Activated effector memory CD4-positive, alpha-beta T cell treated with Interleukin-2 at 50 U/mL for 16 hours (primary cell): ENCODE measurements around the gene ARL3.

Source experiments
- DNase-seq: peaks from one replicate; pipeline ENCODE4 v3.0.0-alpha.2; 2020

The ARL3 gene

DNA sequence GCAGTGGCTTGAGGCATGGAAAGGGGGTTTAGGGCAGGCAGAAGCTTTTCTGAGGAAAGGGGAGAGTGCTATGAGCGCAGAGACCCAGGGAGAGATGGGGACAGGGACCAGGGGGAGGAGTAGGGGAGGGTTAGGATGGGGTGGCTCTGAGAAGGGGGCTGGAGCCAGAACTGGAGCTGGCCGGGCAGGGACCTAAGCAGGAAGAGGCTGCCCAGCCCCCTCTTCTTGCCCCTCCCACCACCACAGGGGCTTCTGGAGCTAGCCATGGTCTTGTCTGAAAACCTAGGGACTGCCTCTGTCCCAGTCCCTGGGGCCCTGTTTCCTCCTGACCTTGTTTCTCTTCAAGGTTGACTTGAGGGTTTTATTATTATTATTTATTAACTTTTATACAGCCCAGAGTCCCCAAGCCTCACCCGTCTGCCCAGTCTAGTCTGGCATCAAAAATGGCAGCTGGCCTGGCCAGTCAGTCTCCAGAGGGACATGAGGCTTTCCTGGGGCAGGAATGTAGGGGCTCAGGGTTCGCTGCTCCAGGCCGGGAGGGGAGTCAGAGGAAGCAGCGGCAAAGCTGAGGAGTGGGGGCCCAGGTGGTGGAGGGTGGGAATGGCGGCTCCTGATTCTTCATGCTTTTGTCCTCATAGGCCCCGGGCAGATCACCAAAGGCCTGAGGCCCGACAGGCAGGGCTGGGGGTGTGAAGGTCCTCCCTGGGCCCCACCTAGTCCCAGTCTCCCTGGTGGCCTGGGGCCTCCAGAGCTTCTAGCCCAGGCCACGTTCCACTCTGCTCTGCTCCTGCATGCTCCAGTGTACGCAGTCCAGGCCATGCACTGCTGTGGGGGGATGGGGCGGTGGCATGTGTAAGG, 64.2 kb downstream of the ARL3 start:
- no peak for DNase-seq

DNA sequence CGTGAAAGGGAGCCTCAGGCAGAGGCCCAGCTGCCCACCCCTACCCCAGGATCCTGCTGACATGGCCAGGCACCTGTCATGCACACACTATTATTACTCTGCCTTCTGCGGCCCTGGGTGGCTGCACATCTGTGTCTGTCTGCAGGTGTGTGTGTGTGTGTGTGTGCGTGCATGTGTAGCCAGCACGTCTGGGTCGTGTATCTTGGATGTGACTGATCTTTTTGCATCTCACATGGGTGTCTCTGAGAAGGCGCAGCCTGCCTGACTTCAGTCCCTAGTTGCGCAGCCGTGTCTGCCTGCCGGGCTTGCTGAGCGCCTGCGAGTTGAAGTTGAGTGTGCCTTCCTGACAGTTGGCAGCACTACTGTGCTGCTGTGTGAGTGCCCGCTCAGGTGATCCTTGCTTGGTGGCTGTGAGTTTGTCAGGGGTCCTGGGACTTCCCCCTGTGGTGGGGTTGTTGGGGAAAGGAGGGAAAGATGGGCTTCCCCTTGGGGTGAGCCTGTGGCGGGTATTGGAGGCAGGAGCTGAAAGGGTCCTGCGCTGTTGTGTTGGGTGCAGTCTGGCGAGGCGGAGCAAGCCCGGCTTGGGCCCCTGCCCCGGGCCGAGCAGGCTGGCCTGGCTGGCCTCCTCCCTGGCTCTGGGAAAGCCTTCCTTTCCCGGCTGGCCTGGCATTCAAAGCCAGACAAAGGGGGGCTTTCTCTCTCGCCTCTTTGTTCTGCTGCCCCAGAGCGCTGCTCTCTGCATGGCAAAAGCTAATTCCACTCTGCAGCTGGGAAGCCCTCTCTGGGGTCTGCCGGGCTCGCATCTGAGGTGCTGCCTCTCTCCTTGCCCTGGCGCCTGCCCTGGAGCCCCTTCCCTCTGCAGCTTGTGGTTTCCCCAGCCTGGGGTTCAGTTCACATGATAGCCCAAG, 65.1 kb downstream of the ARL3 start:
- no peak for DNase-seq

DNA sequence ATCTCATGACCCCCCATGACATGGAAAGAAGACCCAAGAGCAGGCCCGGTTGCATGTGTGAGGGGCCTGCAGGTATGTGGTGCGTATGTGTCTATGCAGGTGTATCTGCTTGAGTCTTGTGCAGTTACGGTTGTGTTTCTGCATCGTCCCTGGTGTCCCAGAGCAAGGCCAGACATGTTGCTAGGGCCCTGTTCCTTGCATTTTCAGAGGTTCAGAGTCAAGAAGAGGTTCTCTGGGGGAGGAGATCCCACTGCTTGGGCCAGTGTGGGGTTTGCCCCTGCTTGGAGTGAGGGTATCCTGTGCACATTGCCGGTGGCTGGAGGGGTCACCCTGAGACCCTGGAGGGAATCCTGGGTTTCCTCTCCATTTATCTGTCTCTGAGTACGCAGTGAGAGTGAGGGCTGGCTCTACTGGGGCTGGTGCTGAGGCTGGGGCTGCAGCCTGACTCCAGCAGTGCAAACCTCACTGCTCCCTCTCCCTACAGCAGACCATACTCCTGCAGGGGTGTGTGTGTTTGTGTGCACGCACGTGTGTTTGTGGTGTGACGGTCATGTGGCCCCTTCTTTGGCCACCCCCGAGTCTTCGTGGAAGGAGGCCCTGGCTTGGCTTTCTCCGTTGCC, 65.8 kb downstream of the ARL3 start:
- DNase-seq, result no peak

DNA sequence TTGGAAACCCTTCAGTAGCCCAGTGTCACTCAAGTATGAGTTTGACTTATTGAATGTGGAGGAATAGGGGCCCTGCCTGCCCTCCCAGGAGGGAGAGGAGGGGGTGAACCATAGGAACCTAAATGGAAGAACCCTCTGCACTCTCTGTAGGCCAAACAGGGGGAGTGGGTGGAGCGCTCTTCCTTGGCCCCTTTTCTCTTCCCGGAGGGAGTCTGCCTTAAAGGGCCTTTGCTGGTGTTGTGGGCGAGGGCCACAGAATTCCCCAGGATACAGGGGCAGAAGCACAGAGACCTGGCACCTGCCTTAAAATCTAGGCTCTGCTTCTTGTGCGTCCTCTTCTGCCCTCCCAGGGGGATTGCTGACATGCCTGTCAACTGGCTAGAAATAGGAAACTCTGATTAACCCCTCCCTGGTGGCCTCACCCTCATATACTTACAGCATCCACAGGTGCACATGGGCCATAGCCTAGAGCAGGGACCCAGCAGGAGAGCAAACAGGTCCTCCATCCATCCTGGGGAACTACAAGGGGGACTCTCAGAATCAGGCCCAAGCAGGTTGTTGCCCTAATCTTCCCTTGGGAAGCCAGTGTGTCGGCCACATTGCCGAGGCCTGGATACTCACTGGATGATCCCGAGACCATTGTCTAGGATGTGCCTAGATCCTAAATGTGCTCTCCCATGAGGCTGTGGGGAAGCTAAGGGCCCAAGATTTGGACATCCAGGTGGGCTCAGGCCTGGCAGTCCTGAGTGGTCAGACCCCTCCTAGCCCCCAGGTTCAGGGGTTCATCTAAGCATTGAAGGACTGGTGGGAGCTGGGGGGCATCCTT, 66.5 kb downstream of the ARL3 start:
- no peak for DNase-seq

DNA sequence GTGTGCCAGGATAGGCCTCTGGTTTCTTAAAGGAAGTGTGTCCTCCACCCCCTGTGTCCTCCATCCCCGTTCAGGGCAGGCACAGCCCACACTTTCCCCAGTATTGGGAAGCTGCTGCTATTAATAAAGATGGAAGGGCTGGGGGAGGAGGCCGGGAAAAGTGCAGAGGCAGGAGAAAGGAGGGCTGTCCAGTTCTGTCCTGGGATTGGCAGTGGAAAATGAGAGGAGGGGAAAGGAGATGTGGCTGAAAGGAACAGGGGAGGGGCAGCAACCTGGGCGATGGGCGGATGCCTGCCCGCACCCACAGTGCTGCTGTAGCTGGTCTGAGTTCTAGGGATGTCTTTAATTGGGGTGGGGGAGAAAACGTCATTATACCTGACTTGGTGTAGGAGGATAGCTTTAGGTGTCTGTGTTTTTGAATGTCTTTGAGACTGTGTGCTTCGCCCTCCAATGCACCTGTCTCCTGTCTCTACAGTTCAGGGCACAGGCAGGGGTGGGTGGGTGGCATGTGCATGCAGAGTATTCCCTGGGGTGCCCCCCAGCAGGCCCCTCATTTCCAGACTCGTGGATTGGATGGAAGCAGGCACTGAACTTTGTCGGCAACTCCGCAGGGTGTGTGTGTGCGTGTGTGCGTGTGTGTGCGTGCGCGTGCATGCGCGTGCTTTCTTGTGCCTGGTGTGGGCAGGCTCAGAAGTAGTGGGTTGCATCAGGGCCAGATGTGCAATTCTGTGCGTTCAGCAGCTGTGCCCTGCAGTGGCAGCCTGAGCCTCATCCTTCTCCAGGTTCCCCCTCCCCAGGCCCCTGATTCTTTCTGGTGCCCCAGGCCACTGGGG, 67.4 kb downstream of the ARL3 start:
- DNase-seq, result peak; percentile 47

DNA sequence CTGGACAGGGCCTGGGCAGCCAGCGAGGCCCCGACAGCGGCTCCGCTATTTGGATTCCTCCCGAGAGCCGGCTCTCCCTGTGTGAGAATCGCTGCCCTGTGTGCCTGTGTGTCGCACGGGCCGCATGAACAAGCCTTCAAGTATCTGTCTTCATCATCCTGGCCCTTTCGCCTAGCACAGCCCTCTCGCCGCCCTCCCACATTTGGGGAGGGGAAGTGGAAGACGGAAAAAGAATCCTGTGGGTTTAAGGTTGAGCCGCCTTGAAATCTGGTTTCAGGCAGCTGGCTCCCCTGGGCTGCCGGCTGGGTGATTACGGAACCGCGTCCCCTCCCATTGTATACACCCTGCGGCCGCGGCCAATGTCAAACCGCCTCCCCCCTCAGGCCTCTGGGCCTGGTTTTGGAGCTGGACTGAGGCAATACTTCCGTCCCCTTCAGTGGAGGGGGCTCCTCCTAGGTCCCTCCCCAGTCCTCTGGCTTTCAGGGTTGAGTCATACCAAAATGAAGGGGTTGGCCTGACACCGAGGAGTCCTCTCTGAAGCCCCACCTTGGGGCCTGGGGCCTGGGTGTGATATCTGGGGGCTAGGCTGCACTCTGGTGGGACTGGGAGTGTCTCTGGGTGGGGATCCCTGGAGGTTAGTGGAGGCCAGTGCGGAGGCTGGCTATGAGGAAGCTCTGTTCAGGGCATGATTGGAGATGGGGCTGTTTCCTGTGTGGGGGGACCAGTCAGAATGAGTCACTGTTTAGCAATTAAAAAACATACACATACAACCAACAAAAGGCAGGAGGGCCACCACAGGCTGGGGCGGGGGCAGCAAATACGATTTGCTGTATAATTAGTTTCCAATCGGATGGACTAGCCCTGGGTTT, 68.2 kb downstream of the ARL3 start:
- peak; percentile 68 for DNase-seq

DNA sequence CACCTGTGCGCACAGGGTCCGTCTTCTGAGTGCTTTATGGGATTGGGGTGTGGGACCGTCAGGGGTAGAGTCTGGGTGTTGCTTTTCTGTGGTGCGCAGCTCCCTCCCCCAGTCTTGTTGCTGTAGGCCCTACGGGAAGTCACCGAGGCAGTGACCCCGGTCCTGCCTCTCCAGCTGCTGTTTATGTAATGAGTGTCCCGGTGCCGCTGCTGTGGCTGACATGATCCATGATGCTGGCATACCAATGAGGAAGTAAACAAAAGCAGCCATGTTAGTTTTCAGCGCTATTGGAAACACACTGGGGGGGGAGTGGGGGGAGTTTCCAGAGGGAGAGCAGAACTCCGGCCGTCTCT, 68.8 kb downstream of the ARL3 start:
- DNase-seq, result peak; percentile 41

DNA sequence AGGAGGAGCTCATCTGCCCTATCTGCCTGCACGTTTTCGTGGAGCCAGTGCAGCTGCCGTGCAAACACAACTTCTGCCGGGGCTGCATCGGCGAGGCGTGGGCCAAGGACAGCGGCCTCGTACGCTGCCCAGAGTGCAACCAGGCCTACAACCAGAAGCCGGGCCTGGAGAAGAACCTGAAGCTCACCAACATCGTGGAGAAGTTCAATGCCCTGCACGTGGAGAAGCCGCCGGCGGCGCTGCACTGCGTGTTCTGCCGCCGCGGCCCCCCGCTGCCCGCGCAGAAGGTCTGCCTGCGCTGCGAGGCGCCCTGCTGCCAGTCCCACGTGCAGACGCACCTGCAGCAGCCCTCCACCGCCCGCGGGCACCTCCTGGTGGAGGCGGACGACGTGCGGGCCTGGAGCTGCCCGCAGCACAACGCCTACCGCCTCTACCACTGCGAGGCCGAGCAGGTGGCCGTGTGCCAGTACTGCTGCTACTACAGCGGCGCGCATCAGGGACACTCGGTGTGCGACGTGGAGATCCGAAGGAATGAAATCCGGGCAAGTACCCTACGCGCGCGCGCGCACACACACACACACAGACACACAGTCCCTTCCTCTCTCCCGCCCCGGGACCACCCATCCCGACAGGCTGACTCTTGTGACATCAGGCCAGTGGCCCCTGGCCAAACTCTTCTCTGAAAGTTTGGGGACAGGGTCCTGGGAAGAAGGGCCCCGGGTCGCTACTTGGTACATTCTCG, 69.4 kb downstream of the ARL3 start:
- DNase-seq, result peak; percentile 76

DNA sequence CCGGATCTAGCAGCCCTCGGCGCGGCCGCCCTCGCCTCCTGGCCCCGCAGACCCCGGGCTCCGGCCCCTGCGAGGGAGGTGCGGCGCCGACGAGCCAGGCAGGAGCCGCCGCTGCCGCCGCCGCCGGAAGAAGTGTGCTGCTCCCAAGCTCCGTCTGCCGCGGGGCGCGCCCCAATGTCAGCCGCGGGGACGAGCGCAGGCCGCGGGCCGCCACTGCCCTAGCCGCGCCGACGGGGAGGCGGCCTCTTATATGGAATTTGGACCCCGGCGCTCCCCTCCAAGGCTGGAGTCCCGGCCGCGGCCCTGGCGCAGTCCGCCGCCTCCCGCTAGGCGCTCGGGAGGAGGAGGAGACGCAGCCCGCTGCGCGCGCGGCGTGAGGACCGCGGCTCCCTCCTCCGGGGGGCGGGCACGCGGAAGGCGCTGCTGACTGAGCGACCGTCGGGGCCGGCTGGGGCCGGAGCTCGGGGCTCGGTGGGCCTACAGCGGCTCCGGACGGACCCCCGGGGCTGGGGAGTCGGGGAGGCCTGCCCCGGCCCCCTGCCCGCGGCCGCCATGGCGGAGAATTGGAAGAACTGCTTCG, 70.0 kb downstream of the ARL3 start, which contains the start of gene TRIM8:
TSS of gene TRIM8 (plus strand) at position 414 of the 580 bp plus-strand sequence. CDS start at position 553, 139 bp downstream.
- DNase-seq, result peak; percentile 54

DNA sequence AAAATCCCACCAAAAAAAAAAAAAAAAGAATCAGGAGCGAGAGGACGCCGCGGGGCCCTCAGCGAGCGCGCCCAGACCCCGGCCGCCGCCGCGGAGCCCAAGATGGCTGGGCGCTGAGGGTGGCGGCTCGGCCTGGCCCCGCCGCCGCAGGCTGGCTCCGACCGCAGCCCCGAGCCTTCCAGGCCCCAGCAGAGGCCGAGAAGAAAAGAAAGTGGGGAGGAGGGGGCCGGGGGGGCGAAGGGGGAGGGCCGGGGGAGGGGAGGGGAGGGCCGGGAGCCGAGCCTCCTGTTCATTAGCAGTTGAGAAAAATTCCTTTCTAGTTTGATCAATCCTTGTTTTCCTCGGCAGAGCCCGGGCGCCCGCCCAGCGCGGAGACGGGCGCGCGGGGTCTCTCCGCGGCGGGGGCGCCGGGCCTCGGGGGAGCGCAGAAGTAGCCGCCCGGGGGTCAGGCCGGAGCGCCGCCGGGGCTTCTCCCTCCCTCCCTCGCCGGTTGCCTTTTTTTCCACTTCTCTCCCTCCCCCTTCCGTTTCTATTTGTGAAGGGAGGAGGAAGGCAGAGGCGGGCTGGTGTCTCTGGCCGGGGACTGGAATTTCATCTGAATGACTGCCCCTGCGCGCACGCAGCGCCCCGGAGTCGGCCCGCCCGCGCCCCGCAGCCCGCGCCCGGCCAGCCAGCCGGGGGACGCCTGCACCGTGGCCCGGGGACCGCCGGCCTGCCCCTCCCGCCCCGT, 70.7 kb downstream of the ARL3 start:
- no peak for DNase-seq

DNA sequence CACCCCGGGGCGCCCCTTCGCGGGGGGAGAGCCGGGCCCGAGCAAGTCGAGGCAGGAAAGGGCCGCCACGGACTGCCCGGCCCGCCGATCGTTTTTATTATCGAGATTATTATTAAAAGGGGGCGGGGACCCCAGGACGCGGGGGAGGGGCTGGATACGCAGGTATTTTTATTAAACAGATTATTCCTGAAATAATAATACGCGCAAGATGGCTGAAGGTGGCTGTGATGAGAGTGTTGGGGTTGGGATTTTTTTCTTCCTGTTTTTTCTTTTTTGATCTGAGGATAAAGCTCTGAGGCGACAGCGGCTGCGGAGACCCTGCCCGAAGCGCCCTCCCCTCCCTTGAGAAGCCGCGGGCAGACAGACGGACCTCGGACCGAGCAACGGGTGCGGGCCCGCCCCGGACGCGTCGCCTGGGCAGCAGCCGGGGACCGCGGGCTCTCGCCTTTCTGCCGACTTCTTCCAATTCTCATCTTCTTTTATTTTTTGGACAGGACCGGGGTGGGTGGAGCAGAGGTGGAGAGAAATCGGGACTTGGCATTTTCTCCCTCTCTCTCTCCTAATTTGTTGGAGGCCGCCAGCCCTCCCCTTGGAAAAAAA, 71.4 kb downstream of the ARL3 start:
- no peak for DNase-seq

DNA sequence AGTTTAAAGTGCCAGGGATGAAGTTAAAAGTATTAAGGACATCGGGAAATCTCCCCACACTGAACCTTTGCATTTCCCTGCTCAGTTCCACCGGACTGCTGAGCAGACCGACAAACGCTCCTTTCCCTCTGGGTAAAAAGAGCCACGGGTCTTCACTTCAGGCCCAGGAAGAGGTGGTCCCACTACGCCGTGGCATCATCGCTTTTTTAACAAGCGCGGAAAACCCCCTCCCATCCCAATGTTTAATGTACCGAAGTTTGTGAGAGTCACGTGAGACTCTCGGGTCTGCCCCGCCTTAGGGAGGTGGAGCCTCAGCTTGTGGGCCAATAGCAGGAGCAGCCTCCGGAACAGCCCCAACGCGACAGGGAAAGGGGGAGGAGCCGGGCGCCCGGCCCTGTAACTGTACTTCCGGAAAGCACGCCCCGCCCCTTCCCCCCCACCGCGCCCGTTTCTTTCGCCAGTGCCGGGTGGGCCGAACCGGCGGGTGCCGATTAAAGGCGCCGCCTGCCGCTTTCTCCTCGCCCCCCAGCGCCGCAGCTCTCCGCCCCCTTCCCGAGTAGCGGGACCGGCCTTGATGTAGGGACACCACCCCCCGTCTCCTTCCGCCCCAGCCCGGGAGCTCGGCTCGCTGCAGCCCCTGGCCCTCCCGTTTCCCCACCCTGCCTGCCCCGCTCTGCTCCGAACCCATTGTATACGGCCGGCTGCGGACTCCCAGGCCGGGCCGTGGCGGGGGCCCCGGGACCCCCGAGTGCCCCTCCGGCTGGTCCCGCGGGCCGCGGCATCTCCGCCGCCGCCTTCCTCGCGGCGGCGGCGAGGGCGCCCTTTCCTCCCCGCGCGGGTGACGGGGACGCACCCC, 72.1 kb downstream of the ARL3 start:
- DNase-seq, result peak; percentile 95

DNA sequence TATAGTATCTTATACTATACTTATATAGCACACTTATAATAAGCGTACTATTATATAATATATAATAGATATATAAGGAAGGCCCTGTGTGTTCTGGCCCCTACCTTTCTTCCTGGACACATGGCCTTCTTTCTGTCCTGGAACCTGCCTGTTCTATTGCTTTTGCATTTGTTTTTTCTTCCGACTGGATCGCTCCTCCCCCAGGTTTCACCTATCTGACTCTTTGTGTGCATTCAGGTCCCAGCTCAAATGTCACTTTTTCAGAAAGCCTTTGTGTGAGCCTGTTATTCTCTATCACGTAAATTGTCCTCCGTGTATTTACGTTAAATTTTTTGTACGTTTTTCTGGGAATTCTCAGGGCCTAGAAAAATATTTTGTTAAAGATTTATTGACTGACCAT, 72.8 kb downstream of the ARL3 start:
- no peak for DNase-seq

DNA sequence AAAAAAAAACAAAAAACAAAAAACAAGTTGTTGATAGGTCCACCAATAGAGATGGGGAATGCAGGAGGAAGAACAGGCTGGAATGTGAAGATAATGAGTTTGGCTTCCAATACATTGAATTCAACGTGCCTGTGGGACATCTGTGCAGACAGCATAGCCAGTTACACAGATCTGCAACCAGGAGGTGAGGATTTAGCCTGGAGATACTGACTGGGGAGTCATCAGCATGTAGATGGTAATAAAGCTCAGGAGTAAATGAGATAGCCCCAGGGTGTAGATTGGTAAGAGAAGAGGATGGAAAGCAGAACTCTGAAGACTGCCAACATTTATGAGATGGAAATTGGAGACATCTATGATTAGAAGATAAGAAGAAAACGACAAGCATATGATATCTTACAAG, 74.7 kb downstream of the ARL3 start:
- no peak for DNase-seq

DNA sequence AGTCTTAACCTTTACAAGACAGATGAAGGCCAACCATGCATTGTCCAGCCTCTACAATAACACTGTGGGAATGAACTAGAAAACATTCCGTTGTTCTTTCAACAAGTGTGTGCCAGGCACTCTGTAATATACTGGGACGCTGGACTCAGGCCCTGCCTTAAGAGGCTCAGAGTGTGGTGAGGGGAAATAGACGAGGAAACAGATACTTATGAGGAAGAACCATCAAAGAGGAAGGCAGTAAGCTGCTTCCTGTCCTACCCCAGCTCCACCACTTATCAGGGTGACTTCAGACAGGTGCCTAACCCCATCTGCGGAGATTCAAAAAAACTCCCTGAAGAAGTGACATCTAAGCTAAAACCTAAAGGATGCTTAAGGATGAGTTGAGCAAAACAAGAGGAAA, 78.8 kb downstream of the ARL3 start:
- no peak for DNase-seq

DNA sequence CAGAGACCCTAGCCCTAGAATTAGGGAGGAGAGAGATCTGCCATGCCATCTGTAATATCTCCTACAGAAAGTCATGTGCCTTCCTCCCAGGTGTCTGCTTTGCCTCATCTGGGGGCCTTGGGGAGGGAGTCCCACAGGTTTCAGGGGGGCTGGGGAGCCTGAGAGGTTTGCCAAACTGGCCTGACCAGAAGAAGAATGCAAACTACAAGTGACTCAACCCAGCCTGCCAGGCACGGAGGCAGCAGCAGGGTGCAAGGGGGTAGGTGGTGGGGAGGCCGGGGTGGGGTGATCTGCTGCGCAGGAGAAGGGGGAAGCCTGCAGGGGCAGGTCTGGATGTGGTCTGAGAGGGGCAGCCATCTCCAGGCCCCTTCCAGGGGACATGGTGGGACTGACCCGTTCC, 79.5 kb downstream of the ARL3 start:
- no peak for DNase-seq

DNA sequence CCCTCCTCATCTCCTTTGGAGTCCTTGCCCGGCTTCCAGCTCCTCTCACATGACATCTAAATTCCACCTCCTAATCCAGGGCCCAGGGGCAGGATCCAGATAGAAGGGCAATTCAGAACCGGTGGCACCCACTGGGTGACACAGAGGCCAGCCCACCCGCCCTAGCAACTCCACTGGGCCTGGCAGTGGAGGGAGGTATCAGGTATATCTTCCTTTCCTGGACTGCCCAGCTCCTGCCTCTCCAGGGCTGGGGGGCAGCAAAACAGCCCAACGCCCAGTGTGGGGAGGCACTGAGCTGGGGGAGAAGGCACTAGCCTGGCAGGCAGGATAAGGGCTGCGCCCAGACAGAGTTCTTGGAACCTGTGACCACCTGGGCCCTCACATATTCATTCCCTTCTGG, 80.3 kb downstream of the ARL3 start:
- no peak for DNase-seq
